GM21515 (cell line): ENCODE data around the gene SRSF12.
"Not testable (repeated sequence)": the region's sequence is repeated elsewhere in the genome, so short reads cannot be mapped to it uniquely, and the experiment has no call there.

ENCODE experiments used
- ATAC-seq: cut with Tn5 transposase; IDR thresholded peaks from one replicate; pipeline ENCODE4 v1.9.1; 2021; ENCODE audit not compliant: unreplicated experiment

SRSF12 gene

GRCh38 chr6:89131599-89131998 lies 13.7 kb upstream of the SRSF12 start:
- ATAC-seq = no peak

DNA sequence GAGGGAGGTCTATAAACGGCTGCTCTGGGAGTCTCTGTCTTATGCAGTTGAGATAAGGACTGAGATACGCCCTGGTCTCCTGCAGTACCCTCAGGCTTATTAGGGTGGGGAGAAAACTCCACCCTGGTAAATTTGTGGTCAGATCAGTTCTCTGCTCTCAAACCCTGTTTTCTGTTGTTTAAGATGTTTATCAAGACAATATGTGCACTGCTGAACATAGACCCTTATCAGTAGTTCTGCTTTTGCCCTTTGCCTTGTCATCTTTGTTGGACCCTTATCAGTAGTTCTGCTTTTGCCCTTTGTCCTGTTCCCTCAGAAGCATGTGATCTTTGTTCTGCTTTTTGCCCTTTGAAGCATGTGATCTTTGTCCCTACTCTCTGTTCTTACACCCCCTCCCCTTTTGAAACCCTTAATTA lies 10.4 kb upstream of the SRSF12 start:
- not testable (repeated sequence) for ATAC-seq

GRCh38 chr6:89122625-89123024 lies 4.8 kb upstream of the SRSF12 start:
- ATAC-seq = peak; percentile 62

- ATAC-seq = no peak
Observed at GRCh38 chr6:89121934-89122333, 4.1 kb upstream of the SRSF12 start.

GRCh38 chr6:89120371-89120770 lies 2.5 kb upstream of the SRSF12 start:
- ATAC-seq = no peak

DNA sequence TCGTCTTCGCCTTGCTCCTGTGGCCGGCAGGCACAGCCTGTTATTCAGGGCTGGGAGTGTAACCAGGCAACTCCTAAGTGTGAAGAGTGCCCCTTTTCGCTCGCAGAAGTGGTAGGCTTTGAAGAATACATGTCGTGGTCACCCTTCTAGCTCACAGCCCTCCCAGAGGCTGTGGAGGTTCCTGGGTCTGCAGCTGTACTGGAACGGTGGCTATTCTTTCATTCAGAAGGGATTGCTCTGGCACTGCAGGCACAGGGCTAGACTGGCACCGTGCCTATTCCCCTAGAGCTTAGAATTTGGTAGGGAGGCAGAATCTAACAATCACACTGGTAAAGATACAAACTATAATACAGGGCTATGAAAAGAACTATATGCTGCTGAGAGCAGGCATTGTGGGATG lies 1.1 kb upstream of the SRSF12 start:
- no peak for ATAC-seq

DNA sequence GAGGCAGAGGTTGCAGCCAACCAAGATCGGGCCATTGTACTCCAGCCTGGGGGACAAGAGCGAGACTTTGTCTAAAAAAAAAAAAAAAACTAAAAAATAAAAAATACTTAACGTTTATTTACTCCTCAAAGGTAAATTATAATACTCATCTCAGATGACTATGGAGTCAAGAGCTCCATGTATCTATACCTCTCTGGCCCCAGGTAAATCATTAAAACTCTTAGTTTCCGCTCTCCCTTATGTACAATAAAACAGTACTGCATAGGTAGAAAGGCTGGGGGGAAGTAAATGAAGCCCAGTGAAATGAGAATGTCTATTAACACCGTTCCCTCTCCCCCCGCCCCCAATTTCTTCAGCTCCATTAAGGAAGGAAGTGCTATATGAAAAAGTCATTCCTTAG lies 1.2 kb downstream of the SRSF12 start:
- no peak for ATAC-seq

GRCh38 chr6:89111933-89112332 lies 5.9 kb downstream of the SRSF12 start:
- ATAC-seq = no peak

- ATAC-seq = no peak
Observed at GRCh38 chr6:89110284-89110683, 7.6 kb downstream of the SRSF12 start.

- ATAC-seq = no peak
Observed at GRCh38 chr6:89100114-89100513, 17.8 kb downstream of the SRSF12 start.

- no peak for ATAC-seq
Observed at GRCh38 chr6:89098461-89098860, 19.4 kb downstream of the SRSF12 start.

DNA sequence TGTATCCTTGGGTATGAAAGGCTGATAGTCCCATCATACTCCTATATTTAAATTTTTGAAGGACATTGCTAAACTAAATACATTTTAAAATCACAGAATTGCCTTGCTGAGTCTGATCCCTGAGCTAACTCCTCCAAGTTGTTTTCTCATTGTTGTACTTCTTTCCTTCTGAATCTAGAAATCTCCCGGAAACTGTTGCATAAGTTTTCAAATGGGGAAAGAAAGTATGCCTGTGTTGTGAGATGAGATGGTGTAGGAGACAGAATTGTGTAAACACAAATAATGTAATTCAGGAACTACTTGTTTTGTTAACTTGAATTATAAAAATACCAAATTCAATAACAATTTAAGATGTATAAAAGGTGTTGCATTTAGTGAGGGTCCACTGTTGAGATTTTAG lies 30.0 kb downstream of the SRSF12 start:
- no peak for ATAC-seq

- no peak for ATAC-seq
Observed at GRCh38 chr6:89085409-89086205, 32.3 kb downstream of the SRSF12 start.

- no peak for ATAC-seq
Observed at GRCh38 chr6:89084954-89085353, 32.9 kb downstream of the SRSF12 start.

DNA sequence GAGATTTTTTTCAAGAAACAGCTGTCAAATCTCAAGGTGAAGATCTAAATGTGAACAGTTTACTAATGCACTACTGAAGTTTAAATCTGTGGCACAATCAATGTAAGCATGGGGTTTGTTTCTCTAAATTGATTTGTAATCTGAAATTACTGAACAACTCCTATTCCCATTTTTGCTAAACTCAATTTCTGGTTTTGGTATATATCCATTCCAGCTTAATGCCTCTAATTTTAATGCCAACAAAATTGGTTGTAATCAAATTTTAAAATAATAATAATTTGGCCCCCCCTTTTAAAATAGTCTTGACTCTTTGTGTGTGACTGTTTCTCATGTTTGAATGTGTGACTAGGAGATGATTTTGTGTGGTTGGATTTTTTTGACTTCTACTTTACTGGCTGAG lies 33.3 kb downstream of the SRSF12 start:
- ATAC-seq = no peak

GRCh38 chr6:89082486-89082891 lies 35.4 kb downstream of the SRSF12 start:
- no peak for ATAC-seq

DNA sequence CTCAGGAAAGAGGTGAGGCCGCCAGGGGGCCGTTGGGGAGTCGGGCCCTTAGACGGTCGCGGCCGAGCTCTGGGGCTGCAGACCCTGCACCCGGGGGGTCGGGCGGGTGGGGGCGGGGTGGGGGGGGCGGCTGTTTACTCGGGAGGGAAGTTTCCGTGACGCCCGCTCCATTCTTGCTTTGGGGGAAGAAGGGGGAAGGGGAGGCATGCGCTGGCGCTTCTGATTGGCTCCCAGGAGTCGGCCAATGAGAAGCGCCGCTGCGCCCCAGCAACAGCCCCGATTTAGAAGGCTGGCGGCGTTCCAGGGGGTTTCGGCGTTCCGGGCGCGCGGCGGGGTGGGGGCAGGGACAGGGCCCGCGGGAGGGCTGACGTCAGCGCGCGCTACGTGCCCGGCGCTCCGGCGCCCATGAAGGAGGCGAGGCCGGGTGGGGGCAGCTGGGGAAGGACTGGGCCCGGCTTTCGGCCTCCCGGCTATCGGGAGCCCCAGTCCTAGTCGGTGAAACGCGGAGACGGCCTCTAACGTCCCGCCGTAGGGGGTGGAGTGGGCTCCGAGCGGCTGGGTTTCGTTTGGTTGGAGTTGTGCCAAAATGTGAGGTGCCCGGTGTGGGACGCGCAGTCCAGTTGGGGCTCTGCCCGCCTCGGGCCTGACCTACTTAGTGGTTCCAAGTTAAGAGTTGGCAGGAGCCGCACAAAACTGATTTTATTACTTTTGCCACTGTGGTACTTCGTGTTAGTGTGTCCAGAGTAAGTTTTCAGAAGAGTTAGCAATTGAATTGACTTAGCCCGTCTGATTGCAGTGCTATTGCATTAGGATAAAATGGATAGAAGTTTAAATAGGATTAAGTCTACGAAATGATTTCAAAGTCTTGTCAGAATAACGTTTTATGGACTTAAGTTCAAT lies 36.2 kb downstream of the SRSF12 start:
- ATAC-seq = peak; percentile 62

GRCh38 chr6:89081129-89081422 lies 36.8 kb downstream of the SRSF12 start:
- ATAC-seq = peak; percentile 14

DNA sequence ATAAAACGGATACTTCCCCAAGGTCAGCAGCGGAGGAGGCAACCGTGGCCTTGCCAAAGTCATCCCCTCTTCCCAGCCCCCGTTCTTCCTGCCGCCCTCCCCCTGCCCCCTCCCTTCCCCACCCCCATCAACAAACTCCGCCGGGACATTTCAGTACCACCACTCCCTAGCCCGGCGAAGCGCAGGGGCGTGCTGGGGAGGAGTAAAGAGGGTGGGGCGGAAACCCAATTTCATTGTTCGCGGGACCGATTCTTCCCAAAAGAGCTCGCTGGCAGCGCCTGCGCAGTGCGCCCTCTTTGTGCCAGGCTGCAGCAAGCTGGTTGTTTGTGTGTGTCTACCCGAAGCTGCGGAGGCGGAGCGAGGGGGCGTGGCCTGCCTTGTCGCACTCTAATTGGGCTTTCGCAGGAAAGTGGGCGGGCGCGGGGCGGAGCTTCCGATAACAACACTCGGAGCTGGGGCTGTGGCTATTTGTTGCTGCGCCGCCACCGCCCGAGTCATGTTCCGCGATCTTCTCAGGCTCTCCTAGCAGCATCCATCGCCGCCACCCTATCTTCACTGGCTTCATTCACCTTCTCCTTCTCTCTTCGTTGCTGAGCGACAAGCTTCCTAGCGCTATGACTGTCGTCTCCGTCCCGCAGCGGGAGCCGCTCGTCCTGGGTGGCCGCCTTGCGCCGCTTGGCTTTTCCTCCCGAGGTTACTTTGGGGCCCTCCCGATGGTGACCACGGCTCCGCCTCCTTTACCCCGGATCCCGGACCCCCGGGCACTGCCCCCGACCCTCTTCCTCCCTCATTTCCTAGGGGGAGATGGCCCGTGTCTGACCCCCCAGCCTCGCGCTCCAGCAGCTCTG lies 37.4 kb downstream of the SRSF12 start, which contains the start of gene PNRC1:
Gene PNRC1, plus strand, starts transcription at position 471 of the 848 bp plus-strand sequence. Its CDS starts 144 bp downstream, at position 615.
- peak; percentile 76 for ATAC-seq

GRCh38 chr6:89079511-89080234 lies 38.2 kb downstream of the SRSF12 start:
- no peak for ATAC-seq

GRCh38 chr6:89073840-89074239 lies 44.0 kb downstream of the SRSF12 start:
- ATAC-seq = no peak
